ENCODE data around the gene ATIC. TPM values are rescaled to one million over a fixed set of nuclear protein-coding genes. Genes with fewer than 3 reads are reported as not detected.

The ATIC gene
- total RNA-seq, 1 experiment from 2014 or later = 295 TPM

DNA sequence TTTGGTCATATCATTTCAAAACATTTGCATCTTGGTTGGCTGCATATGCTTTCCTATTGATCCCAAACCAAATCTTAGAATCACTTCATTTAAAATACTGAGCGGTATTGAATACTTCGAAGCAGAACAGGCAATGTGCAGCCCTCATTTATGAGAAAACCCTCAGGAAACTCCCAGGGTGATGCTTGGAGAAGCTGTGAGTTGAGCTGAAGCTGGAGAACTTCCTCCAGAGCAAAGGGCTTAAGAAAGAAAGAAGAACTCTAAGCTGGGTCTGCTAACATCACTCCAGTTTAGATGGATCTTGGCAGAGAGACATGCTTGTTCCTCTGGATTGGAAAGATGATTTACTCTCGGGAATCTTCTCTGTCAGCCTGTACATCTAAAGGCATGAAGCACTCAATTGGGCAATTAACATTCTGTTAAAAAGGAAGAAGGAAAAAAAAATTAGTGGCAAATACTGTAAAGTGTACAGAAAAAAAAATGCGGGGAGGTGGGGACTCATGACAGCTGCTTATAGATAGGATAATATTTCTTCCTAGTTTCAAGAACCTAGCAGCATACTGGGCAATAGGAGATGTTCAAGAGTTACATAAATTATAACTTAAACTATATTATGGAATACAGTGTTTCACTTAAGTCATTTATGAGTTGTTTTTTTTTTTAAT, 49.5 kb downstream of the ATIC start:
- H3K56ac ChIP-seq (ENCODE audit: insufficient read length, low read depth, low read length) = no peak overlapping the region
- no peaks in the 10 kb centered on the region for H3K79me1 ChIP-seq (ENCODE audit: insufficient read depth, low read depth, low read length, poor library complexity, severe bottlenecking)
- no peak overlapping the region for H2BK5ac ChIP-seq (ENCODE audit: insufficient read length, low read length)
- no peak overlapping the region for H2BK120ac ChIP-seq (ENCODE audit: low read depth, low read length, poor library complexity, severe bottlenecking)
- H3K18ac ChIP-seq (ENCODE audit: insufficient read length, low read depth, low read length) = no peak overlapping the region
- DNase-seq = no peak
- H3K9me3 ChIP-seq (ENCODE audit: control insufficient read depth, low read depth, low read length) = no peaks in the 10 kb centered on the region
- no peak overlapping the region for H3K4ac ChIP-seq (ENCODE audit: low read depth, low read length)
- Mint-ChIP-seq H3K4me1 (no peaks in the 10 kb centered on the region), H3K4me3 (no peak overlapping the region), H3K36me3 (ENCODE audit: insufficient read depth in 1 of 3, low read depth in 3 of 3) (peaks cover 13 to 48% (median 32%) of the 10 kb centered on the region in 3 experiments; a peak in 6 of 7 replicates), H3K27ac (no peak overlapping the region), H3K27me3 (ENCODE audit: low read depth) (no peaks in the 10 kb centered on the region), H3K9me3 (no peaks in the 10 kb centered on the region)
- H2AFZ ChIP-seq (ENCODE audit: low read length) = no peak overlapping the region
- H3T11ph ChIP-seq (ENCODE audit: low read length) = no peak overlapping the region
- no peak overlapping the region for H4K5ac ChIP-seq (ENCODE audit: insufficient read length, low read depth, low read length)
- H4K8ac ChIP-seq (replicated peaks; ENCODE audit: insufficient read length, low read depth, low read length) = no peak overlapping the region
- H2BK12ac ChIP-seq (ENCODE audit: insufficient read length, low read depth, low read length) = no peak overlapping the region
- no peak overlapping the region for H2AK5ac ChIP-seq (ENCODE audit: insufficient read length, low read length)
- H3K9ac ChIP-seq (ENCODE audit: extremely low read depth, insufficient read length, low read length) = no peak overlapping the region
- H4K91ac ChIP-seq (ENCODE audit: insufficient read length, low read depth, low read length) = no peak overlapping the region
- H3K4me1 ChIP-seq (ENCODE audit: insufficient read depth, low read length) = no peaks in the 10 kb centered on the region
- H3K23ac ChIP-seq (ENCODE audit: insufficient read length, low read depth, low read length) = no peak overlapping the region
- no peaks in the 10 kb centered on the region for H3K27me3 ChIP-seq (ENCODE audit: insufficient read depth, low read length)
- H2BK15ac ChIP-seq (ENCODE audit: low read depth, low read length) = no peak overlapping the region
- H3K4me2 ChIP-seq (ENCODE audit: insufficient read depth, insufficient read length, low read length) = no peak overlapping the region
- H4K20me1 ChIP-seq (ENCODE audit: control insufficient read depth, insufficient read depth, insufficient read length) = no peaks in the 10 kb centered on the region
- no peaks in the 10 kb centered on the region for H3K79me2 ChIP-seq (ENCODE audit: insufficient read depth, low read length)
- no CpG with 5 or more reads among the region's 4 CpGs for WGBS (ENCODE audit: extremely low coverage, insufficient read length, low lambda C conversion rate)
- no peak overlapping the region for H3K27ac ChIP-seq (ENCODE audit: insufficient read length, low read depth, low read length)
- H3K23me2 ChIP-seq (ENCODE audit: insufficient read length, low read depth, low read length, poor library complexity, severe bottlenecking) = no peaks in the 10 kb centered on the region
- H2BK20ac ChIP-seq (ENCODE audit: low read depth, low read length, poor library complexity, severe bottlenecking) = no peak overlapping the region
- TF ChIP-seq, protein P1, sequence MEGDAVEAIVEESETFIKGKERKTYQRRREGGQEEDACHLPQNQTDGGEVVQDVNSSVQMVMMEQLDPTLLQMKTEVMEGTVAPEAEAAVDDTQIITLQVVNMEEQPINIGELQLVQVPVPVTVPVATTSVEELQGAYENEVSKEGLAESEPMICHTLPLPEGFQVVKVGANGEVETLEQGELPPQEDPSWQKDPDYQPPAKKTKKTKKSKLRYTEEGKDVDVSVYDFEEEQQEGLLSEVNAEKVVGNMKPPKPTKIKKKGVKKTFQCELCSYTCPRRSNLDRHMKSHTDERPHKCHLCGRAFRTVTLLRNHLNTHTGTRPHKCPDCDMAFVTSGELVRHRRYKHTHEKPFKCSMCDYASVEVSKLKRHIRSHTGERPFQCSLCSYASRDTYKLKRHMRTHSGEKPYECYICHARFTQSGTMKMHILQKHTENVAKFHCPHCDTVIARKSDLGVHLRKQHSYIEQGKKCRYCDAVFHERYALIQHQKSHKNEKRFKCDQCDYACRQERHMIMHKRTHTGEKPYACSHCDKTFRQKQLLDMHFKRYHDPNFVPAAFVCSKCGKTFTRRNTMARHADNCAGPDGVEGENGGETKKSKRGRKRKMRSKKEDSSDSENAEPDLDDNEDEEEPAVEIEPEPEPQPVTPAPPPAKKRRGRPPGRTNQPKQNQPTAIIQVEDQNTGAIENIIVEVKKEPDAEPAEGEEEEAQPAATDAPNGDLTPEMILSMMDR (conservative IDR thresholded peaks at IDR 0.05) = no peak
- H3K14ac ChIP-seq (ENCODE audit: insufficient read depth, low read length) = no peak overlapping the region

Data from H9 (cell line).